Panc1 (cell line): ENCODE results near the gene CRMP1.

ENCODE experiments used
- CTCF ChIP-seq: fragments of 450-650 bp; IDR thresholded peaks from 2 replicates; pipeline ENCODE4 v1.5.1; 2017; ENCODE audit warnings: mild to moderate bottlenecking
- REST ChIP-seq, 2 experiments: IDR thresholded peaks; 2 replicates each; pipeline ENCODE4 v1.6.1; 2011 to 2012; ENCODE audit warnings: low read depth in 2 of 2, control low read depth in 1 of 2, low read length in 1 of 2, mild to moderate bottlenecking in 1 of 2, moderate library complexity in 1 of 2; ENCODE audit not compliant: insufficient read depth in 1 of 2
- SIN3A ChIP-seq: IDR thresholded peaks from 2 replicates; pipeline ENCODE4 v1.6.1; 2012; ENCODE audit warnings: low read depth, mild to moderate bottlenecking, low read length, moderate library complexity, borderline replicate concordance; ENCODE audit not compliant: insufficient read depth
- TCF7L2 ChIP-seq: IDR thresholded peaks from 2 replicates; pipeline ENCODE4 v1.6.1; 2011; ENCODE audit warnings: mild to moderate bottlenecking, low read depth, low read length, inconsistent platforms

DNA sequence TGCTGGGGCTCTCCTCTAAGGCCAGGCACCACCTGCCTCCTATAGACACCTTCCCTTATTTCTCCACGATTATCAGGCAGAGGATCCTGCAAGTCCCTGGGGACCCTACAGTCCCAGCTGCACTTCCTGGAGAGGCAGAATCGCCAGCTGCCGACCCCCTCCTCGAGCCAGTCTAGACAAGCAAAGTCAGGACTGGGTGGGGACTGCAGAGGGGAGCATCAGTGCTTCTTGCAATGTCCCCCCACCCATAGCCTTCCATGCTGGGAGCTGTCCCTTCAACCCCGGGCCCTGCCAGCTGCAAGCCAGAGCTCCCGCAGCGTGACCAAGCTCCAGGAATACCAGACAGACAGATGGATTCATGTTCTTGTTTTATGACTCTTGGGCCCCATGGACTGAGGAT, 1.4 kb upstream of the CRMP1 start:
- TF ChIP-seq CTCF: no peak
- TF ChIP-seq TCF7L2: no peak
- no peak for TF ChIP-seq SIN3A
- TF ChIP-seq REST (IDR thresholded peaks at IDR 0.05; ENCODE audit: insufficient read depth in 1 of 2, low read depth in 2 of 2, low read length in 1 of 2): no peak
